Measurements from ENCODE around the gene ARID1B. TPM values are rescaled to one million over a fixed set of nuclear protein-coding genes. Genes with fewer than 3 reads are reported as not detected.

ARID1B gene
- total RNA-seq, 1 donor from 2014 or later, result 66.3 TPM

DNA sequence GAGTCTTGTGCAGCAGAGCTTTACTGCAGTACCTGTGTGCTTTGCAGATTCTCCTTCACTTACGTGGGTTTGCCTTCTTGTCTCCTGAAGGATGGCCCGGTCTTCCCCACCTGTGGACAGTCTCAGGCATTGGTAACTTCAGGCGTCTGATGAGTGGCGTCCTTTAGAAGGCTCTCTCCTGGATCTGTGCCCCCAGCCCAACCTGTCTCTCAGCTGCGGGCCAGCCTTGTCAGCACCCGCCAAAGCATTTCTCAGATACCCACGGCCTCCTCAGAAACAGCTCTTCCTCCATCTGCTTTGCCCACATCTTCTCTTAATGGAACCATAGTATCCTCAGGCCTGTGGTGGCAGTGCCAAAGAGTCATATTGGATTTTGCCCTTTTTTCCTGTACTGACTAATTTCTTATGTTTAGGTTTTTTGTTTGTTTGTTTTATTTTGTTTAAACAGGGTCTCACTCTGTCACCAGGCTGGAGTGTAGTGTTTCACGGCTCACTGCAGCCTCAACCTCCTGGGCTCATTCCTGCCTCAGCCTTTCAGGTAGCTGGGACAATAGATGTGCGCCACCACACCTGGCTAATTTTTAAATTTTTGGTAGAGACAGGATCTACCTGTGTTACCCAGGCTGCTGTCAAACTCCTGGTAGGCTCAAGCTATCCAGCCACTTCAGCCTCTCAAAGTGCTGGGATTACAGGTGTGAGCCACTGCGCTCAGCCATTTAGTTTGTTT, 96.6 kb downstream of the ARID1B start:
- H3K36me3 Mint-ChIP-seq (ENCODE audit: low read depth), result peaks cover 3% of the 10 kb centered on the region
- no peak overlapping the region for H3K4me3 Mint-ChIP-seq (ENCODE audit: low read depth)
- peaks cover 20% of the 10 kb centered on the region for H3K4me1 Mint-ChIP-seq (ENCODE audit: low read depth)
- intact Hi-C loops (cut with micrococcal nuclease), result no loop called here
- H3K27me3 Mint-ChIP-seq (ENCODE audit: low read depth), result no peaks in the 10 kb centered on the region
- H3K9me3 Mint-ChIP-seq, result no peaks in the 10 kb centered on the region
- no peak for DNase-seq (ENCODE audit: low spot score)
- no peak overlapping the region for H3K27ac Mint-ChIP-seq

DNA sequence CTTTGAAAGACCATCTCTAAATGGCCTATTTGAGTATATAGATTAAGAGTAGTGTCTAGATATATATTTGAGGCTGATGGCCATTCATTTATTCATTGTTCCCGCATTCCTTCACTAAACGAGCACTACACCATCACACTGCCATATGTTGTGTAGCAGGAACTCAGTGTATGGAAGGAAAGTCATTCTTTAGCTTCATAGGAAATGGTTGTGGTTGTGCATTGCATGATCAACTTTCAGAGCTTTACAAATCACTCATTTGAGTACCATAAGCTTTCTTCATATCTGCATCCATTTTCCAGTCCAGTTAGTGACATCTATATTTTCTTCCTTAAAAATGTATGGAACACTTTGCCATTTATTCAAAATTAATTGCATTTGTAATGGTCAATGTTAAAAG, 97.9 kb downstream of the ARID1B start:
- Mint-ChIP-seq H3K36me3 (ENCODE audit: low read depth) (peaks cover 3% of the 10 kb centered on the region), H3K4me1 (ENCODE audit: low read depth) (peaks cover 27% of the 10 kb centered on the region)
- intact Hi-C loops (cut with micrococcal nuclease), result no loop called here

DNA sequence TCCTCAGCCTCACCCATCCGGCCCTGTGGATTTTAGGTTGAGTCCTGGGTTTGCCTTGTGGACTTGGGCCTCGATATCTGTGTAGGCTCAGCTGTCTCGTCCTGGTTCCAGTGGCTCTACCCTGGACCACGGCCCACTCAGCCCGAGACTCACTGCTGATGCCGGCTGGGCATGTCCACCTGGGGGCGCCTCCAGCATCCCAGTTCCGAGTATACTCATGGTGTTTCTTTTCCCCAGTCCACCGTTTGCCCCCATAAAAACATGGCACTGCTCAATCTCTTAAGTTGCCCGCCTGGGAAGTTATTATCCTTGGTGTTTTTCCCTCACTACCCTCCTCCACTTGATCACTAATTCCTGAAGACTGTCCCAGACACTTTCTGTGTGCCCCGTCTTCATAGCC, 99.1 kb downstream of the ARID1B start:
- intact Hi-C loops (cut with micrococcal nuclease), result no loop called here
- peaks cover 3% of the 10 kb centered on the region for H3K36me3 Mint-ChIP-seq (ENCODE audit: low read depth)
- no peaks in the 10 kb centered on the region for H3K27me3 Mint-ChIP-seq (ENCODE audit: low read depth)
- DNase-seq (ENCODE audit: low spot score), result no peak
- H3K4me1 Mint-ChIP-seq (ENCODE audit: low read depth), result peaks cover 27% of the 10 kb centered on the region
- H3K27ac Mint-ChIP-seq, result no peak overlapping the region
- no peak overlapping the region for H3K4me3 Mint-ChIP-seq (ENCODE audit: low read depth)
- no peaks in the 10 kb centered on the region for H3K9me3 Mint-ChIP-seq

More for the DNA sequence above, 97.9 kb downstream of the ARID1B start:
- H3K4me3 Mint-ChIP-seq (ENCODE audit: low read depth), result no peak overlapping the region
- no peak overlapping the region for H3K27ac Mint-ChIP-seq
- H3K9me3 Mint-ChIP-seq, result no peaks in the 10 kb centered on the region
- no peak for DNase-seq (ENCODE audit: low spot score)
- H3K27me3 Mint-ChIP-seq (ENCODE audit: low read depth), result no peaks in the 10 kb centered on the region

DNA sequence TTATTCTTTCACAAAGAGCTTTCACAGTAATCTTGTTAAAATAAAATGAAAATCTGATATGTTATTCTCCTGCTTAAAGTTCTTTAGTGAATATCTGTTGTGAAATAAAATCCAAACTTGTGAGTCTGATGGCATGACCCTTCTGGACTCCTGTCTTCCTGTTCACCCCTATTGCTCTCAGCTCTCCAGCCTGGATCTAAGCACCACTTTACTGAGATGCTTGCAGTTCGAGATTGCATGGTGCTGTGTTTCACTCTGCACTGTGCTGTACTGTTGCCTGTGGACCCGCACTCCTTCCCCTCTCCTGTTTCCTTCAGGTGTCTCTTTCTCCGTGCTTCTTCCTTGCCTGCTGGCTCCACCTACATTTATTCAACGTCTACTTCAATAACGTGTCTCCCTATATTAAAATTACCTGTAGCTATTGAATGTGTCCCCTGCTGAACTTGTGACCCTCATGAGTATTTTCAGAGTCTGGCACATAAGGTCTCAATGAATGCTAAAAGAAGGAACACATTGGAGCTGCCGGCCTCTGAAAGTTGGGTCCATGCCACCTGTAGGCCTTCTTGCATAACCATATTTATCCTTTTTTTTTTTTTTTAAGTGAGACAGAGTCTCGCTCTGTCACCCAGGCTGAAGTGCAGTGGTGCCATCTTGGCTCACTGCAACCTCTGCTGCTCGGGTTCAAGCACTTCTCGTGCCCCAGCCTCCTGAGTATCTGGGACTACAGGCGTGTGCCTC, 100.1 kb downstream of the ARID1B start:
- intact Hi-C loops (cut with micrococcal nuclease), result no loop called here
- DNase-seq (ENCODE audit: low spot score), result no peak
- H3K4me1 Mint-ChIP-seq (ENCODE audit: low read depth), result peaks cover 32% of the 10 kb centered on the region
- no peaks in the 10 kb centered on the region for H3K27me3 Mint-ChIP-seq (ENCODE audit: low read depth)
- H3K36me3 Mint-ChIP-seq (ENCODE audit: low read depth), result peaks cover 3% of the 10 kb centered on the region
- H3K27ac Mint-ChIP-seq, result no peak overlapping the region
- H3K4me3 Mint-ChIP-seq (ENCODE audit: low read depth), result no peak overlapping the region
- H3K9me3 Mint-ChIP-seq, result no peaks in the 10 kb centered on the region

DNA sequence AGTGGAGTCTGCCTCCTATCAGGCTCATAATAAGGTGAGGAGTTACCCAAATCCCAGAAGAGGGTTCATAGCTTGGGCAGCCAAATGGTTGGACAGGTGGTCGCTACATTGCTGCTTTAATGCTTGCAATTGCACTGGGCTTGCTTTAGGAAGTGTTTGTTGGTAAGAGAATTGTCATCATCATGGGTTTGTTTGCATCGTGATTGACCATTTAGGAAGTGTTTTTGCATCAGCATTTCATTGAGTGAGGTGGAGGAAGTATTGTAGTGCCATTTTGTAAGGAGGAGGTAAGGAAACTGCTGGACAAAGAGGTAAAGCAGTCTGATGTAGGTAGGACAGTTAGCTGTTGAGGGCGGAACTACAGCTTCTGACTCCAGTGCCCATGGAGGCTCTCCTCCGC, 101.5 kb downstream of the ARID1B start:
- Mint-ChIP-seq H3K27ac (no peak overlapping the region), H3K4me1 (ENCODE audit: low read depth) (peaks cover 40% of the 10 kb centered on the region), H3K4me3 (ENCODE audit: low read depth) (no peak overlapping the region), H3K36me3 (ENCODE audit: low read depth) (peaks cover 3% of the 10 kb centered on the region), H3K9me3 (no peaks in the 10 kb centered on the region), H3K27me3 (ENCODE audit: low read depth) (no peaks in the 10 kb centered on the region)
- intact Hi-C loops (cut with micrococcal nuclease), result no loop called here
- no peak for DNase-seq (ENCODE audit: low spot score)

DNA sequence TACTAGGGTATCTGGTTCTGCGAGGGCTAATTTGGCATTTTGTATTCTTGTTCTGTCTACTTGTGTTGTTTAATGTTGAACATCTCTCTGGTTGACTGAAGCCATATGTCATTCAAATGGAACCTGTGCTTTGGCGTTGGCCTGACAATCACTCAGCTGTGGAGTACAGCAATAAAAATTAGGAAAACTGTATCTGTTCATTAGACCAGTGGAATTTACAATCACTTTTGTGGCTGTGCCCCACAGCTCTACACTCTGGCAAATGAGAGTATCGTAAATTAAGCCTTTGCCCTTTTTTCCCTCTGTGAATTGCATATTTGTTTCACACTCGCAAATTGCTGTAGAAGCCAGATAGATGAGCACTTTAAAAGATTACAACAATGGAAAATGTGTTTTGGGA, 102.0 kb downstream of the ARID1B start:
- intact Hi-C loops (cut with micrococcal nuclease), result no loop called here
- H3K36me3 Mint-ChIP-seq (ENCODE audit: low read depth), result peaks cover 3% of the 10 kb centered on the region
- no peak overlapping the region for H3K4me3 Mint-ChIP-seq (ENCODE audit: low read depth)
- H3K4me1 Mint-ChIP-seq (ENCODE audit: low read depth), result peaks cover 41% of the 10 kb centered on the region
- no peaks in the 10 kb centered on the region for H3K9me3 Mint-ChIP-seq
- DNase-seq (ENCODE audit: low spot score), result no peak
- no peak overlapping the region for H3K27ac Mint-ChIP-seq
- H3K27me3 Mint-ChIP-seq (ENCODE audit: low read depth), result no peaks in the 10 kb centered on the region

DNA sequence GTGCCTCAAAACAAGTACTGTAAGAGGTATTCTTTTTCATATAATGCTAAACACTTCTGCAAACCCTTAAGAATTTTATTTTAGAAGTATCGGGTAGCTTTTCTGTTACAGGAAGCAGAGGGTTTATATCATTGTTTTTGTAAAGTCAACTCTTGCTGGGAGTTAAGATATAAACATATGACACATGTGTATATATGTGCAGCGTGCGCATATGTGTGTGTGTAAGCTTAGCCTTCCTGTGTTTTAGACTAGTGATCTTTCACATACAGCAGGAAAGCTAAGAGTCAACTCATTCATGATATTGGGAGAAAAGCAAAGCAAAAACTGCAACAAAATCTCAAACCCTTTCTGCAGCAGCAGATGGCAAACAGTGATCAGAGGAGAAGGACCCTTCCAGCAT, 102.4 kb downstream of the ARID1B start:
- H3K9me3 Mint-ChIP-seq, result no peaks in the 10 kb centered on the region
- H3K4me3 Mint-ChIP-seq (ENCODE audit: low read depth), result no peak overlapping the region
- no peak overlapping the region for H3K27ac Mint-ChIP-seq
- H3K4me1 Mint-ChIP-seq (ENCODE audit: low read depth), result peaks cover 40% of the 10 kb centered on the region
- intact Hi-C loops (cut with micrococcal nuclease), result no loop called here
- no peak for DNase-seq (ENCODE audit: low spot score)
- H3K27me3 Mint-ChIP-seq (ENCODE audit: low read depth), result no peaks in the 10 kb centered on the region
- H3K36me3 Mint-ChIP-seq (ENCODE audit: low read depth), result peaks cover 2% of the 10 kb centered on the region

DNA sequence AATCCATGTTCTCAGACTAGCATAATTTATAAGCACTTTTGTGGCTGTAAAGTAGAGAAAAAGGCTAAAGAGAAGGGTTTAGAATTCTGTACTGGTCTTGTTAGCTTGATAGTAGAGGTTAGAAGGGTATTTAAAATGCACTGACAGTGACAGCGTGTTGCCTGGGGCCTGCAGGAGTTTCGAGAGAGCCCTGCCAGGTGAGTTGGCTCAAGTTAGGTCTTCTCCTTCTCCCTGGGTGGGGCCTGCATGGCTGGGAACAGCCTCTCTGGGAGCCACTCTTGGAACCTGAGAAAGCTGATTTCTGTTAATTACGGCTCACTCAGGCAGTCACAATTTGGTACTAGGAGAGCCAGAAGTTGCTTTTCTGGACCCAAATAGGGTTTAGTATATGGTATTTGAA, 103.7 kb downstream of the ARID1B start:
- no peak for DNase-seq (ENCODE audit: low spot score)
- Mint-ChIP-seq H3K4me1 (ENCODE audit: low read depth) (peaks cover 29% of the 10 kb centered on the region), H3K9me3 (no peaks in the 10 kb centered on the region), H3K4me3 (ENCODE audit: low read depth) (no peak overlapping the region), H3K27ac (no peak overlapping the region), H3K27me3 (ENCODE audit: low read depth) (no peaks in the 10 kb centered on the region), H3K36me3 (ENCODE audit: low read depth) (no peaks in the 10 kb centered on the region)
- intact Hi-C loops (cut with micrococcal nuclease), result no loop called here

DNA sequence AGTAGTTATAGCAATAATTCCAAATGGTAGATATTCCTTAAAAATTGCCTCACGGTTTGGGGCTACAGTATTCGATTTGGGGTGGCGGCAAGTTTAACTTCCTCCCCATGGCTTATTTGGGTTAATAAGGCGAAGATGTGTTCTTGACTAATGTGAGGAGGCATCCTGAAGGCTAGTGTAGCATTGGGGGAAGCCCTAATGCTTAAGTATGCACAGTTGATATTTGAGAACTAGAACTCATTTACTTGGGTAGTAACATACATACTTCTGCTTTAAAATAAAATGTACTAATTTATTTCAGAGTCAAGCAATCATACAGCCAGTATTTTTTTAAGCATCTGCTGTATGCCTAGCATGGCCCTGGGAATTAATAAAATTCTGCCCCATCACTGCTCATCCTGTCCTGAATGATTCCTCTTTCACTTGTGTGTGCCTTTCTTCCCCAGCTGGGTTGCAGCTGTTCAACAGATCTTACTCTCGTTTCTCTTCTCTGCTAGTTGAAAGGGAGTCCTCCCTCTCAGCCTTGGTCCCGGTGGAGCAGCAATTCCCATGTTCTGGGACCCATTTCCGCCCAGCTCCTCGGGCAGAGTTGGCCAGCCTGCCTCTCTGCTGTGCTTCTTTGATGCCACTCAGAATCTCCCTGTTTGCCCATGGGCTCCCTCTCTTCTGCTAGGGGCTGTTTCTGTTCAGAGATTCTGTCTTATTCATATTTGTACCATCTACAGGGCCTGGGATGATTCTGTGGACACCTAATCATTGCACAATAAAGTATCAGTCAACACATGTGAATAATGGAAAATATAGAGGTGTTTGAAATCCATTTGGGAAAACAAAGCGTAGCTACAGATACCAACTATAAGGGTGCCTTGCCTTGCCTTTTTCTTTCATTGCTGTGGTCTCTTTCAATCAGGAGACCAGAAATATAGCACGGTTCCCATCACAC, 104.8 kb downstream of the ARID1B start:
- peaks cover 35% of the 10 kb centered on the region for H3K4me1 Mint-ChIP-seq (ENCODE audit: low read depth)

DNA sequence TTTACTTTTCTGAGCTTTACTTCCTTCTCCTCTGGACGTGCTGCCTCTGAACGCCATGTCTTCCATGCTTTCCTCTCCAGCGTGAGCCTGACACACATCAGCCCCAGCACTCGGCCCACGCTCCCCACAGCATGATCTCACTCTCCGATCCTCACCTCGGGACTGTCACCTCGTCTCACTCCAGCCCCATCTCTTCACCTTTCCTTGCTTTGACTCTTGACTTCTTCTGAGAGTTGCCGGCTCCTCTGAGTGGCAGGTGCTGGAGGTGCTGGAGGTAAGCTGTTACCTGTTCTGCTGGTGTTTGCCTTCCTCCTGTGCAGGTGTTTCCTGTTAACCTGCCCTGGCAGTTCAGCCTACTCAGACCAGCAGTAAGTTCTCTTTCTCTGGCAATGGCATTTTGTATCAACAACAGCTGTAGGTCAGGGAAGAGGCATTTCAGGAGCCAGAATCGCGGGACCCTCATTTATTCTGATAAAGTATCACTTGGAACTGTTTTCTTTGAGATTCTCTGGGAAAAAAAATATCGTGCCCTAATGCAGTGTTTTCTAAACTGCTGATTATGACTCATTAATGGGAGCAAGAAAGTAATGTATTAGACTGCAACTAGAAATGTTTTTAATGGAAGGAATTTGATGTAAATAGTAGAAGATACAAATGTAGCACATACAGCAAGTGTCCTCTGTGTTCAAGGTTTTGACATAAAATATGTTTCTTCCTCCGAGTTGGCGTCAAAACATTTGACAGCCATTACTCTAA, 106.5 kb downstream of the ARID1B start:
- intact Hi-C loops (cut with micrococcal nuclease), result no loop called here
- peaks cover 4% of the 10 kb centered on the region for H3K36me3 Mint-ChIP-seq (ENCODE audit: low read depth)
- H3K27ac Mint-ChIP-seq, result no peak overlapping the region
- peaks cover 39% of the 10 kb centered on the region for H3K4me1 Mint-ChIP-seq (ENCODE audit: low read depth)
- H3K27me3 Mint-ChIP-seq (ENCODE audit: low read depth), result no peaks in the 10 kb centered on the region
- no peak overlapping the region for H3K4me3 Mint-ChIP-seq (ENCODE audit: low read depth)
- no peak for DNase-seq (ENCODE audit: low spot score)
- no peaks in the 10 kb centered on the region for H3K9me3 Mint-ChIP-seq

More for the DNA sequence above, 104.8 kb downstream of the ARID1B start:
- no peaks in the 10 kb centered on the region for H3K36me3 Mint-ChIP-seq (ENCODE audit: low read depth)
- intact Hi-C loops (cut with micrococcal nuclease), result no loop called here
- H3K4me3 Mint-ChIP-seq (ENCODE audit: low read depth), result no peak overlapping the region
- H3K27me3 Mint-ChIP-seq (ENCODE audit: low read depth), result no peaks in the 10 kb centered on the region
- no peak overlapping the region for H3K27ac Mint-ChIP-seq
- H3K9me3 Mint-ChIP-seq, result no peaks in the 10 kb centered on the region
- DNase-seq (ENCODE audit: low spot score), result no peak

DNA sequence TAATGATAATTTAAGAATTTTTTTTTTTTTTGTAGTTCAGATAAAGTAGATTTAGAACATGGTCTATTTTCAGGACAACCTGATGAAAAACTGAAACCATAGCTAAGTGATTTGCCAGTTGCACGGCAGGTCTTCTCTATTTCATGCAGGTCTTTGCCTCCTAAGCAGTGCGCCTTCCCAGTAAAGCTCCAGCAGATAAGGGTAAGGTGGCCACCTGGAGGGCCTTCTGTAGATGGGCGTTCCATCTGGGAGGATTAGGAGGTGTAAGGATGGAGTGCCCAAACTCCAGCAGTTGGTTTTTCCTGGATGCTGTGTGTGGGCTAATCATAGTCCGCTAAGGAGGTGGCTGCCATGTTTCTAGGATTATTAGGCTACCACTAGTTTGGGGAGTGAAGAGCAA, 107.1 kb downstream of the ARID1B start:
- Mint-ChIP-seq H3K27ac (no peak overlapping the region), H3K4me1 (ENCODE audit: low read depth) (peaks cover 35% of the 10 kb centered on the region), H3K36me3 (ENCODE audit: low read depth) (peaks cover 4% of the 10 kb centered on the region), H3K27me3 (ENCODE audit: low read depth) (no peaks in the 10 kb centered on the region), H3K9me3 (no peaks in the 10 kb centered on the region), H3K4me3 (ENCODE audit: low read depth) (no peak overlapping the region)
- intact Hi-C loops (cut with micrococcal nuclease), result no loop called here
- no peak for DNase-seq (ENCODE audit: low spot score)

DNA sequence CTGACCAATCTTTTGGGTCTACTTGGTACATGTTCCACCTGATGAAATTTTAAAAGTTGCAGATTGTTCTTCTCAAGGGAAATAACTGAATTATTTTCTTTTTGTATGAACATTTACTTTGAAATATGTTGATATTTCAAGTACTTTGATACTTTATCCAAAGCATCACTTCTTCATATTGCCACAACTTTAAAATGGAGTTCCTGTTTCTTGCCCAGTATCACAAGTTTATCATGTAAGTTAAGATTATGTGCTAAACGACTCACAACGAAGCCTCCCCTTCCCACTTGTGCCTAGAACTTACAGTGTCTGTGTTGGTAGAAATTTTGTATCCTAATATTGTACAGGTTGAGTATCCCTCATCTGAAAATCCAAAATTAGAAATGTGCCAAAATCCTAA, 108.4 kb downstream of the ARID1B start:
- no peaks in the 10 kb centered on the region for H3K27me3 Mint-ChIP-seq (ENCODE audit: low read depth)
- H3K4me1 Mint-ChIP-seq (ENCODE audit: low read depth), result peaks cover 31% of the 10 kb centered on the region
- intact Hi-C loops (cut with micrococcal nuclease), result no loop called here
- H3K4me3 Mint-ChIP-seq (ENCODE audit: low read depth), result no peak overlapping the region
- peaks cover 4% of the 10 kb centered on the region for H3K36me3 Mint-ChIP-seq (ENCODE audit: low read depth)
- no peak for DNase-seq (ENCODE audit: low spot score)
- no peak overlapping the region for H3K27ac Mint-ChIP-seq
- H3K9me3 Mint-ChIP-seq, result no peaks in the 10 kb centered on the region

All from activated T-helper 2 cell treated with anti-CD3 and anti-CD28 coated beads, Interferon-gamma antibody, Interleukin-2, Interleukin-4, amounts not matched to agents 10 μg/mL and 5 μg/mL and 100 μg/mL, durations not matched to agents 14 hours and 24 hours and 36 hours (primary cell).